ENCODE data around the gene PPP3CA.

The PPP3CA gene

DNA sequence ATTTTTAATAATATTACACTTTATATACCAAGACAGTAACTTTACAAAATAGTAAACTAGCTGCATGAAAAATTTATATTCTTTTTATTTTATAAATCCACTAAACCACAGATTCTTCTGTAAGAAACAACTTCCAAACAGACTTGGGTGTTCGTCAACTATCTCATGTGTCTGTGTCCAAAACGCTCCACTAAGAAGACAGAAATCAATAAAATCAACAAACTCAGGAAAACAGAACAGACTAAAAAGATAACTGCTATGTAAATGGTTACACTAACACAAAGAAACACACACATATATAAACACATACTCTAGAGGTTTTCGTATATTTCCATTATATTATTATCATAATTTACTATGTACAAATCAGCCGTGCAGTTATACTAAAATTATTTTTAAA lies 158.4 kb downstream of the PPP3CA start:
- H3K4me3 ChIP-seq (IDR thresholded peaks at IDR 0.05; ENCODE audit: insufficient read depth, low read depth, low read length): no peak overlapping the region
- no peak overlapping the region for H2AFZ ChIP-seq (ENCODE audit: low read depth)
- peaks cover 6% of the 10 kb centered on the region for H3K4me1 ChIP-seq (ENCODE audit: low read depth, poor library complexity, severe bottlenecking)
- no peak overlapping the region for H3K27ac ChIP-seq
- no peak overlapping the region for H3K9ac ChIP-seq
- no peaks in the 10 kb centered on the region for H3K79me2 ChIP-seq (ENCODE audit: insufficient read depth, low read depth)
- TF ChIP-seq, protein P1, sequence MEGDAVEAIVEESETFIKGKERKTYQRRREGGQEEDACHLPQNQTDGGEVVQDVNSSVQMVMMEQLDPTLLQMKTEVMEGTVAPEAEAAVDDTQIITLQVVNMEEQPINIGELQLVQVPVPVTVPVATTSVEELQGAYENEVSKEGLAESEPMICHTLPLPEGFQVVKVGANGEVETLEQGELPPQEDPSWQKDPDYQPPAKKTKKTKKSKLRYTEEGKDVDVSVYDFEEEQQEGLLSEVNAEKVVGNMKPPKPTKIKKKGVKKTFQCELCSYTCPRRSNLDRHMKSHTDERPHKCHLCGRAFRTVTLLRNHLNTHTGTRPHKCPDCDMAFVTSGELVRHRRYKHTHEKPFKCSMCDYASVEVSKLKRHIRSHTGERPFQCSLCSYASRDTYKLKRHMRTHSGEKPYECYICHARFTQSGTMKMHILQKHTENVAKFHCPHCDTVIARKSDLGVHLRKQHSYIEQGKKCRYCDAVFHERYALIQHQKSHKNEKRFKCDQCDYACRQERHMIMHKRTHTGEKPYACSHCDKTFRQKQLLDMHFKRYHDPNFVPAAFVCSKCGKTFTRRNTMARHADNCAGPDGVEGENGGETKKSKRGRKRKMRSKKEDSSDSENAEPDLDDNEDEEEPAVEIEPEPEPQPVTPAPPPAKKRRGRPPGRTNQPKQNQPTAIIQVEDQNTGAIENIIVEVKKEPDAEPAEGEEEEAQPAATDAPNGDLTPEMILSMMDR (conservative IDR thresholded peaks at IDR 0.05; ENCODE audit: low read depth, low read length): no peak
- H3K36me3 ChIP-seq (ENCODE audit: insufficient read depth): no peaks in the 10 kb centered on the region
- peaks cover 5% of the 10 kb centered on the region; the same call in 1 of the 2 replicates for H4K20me1 ChIP-seq (ENCODE audit: insufficient read depth)
- H3K4me2 ChIP-seq: no peak overlapping the region
- no peaks in the 10 kb centered on the region for H3K27me3 ChIP-seq (ENCODE audit: insufficient read depth, low read depth)

DNA sequence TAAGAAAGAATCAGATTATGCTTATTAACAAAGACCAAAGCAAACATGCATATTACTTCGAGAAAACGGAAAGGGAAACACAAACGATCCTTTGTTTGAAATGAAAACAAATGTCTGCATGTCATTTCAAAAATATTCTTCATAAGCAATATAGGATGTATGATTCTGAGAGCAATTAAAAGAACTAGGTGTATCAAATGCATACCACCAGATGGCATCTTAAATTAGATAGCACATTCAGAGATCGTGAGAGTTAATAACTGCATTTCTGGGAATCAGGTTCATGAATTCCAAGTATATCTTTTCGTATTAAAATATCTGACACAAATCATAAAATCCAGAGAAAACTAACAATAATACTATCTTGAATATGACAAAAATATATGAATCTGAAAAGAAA lies 159.5 kb downstream of the PPP3CA start:
- Histone ChIP-seq H3K9ac (no peak overlapping the region), H3K27me3 (ENCODE audit: insufficient read depth, low read depth) (no peaks in the 10 kb centered on the region), H3K79me2 (ENCODE audit: insufficient read depth, low read depth) (no peaks in the 10 kb centered on the region), H3K36me3 (ENCODE audit: insufficient read depth) (no peaks in the 10 kb centered on the region), H4K20me1 (ENCODE audit: insufficient read depth) (peaks cover 5% of the 10 kb centered on the region; the same call in 1 of the 2 replicates), H3K4me3 (IDR thresholded peaks at IDR 0.05; ENCODE audit: insufficient read depth, low read depth, low read length) (no peak overlapping the region), H3K4me1 (ENCODE audit: low read depth, poor library complexity, severe bottlenecking) (peaks cover 5% of the 10 kb centered on the region), H3K4me2 (no peak overlapping the region), H2AFZ (ENCODE audit: low read depth) (no peak overlapping the region), H3K27ac (no peak overlapping the region)
- TF ChIP-seq, protein P1 (conservative IDR thresholded peaks at IDR 0.05; ENCODE audit: low read depth, low read length): 0 out of 2 replicates have a peak, but pooled peaks have one; percentile 21

DNA sequence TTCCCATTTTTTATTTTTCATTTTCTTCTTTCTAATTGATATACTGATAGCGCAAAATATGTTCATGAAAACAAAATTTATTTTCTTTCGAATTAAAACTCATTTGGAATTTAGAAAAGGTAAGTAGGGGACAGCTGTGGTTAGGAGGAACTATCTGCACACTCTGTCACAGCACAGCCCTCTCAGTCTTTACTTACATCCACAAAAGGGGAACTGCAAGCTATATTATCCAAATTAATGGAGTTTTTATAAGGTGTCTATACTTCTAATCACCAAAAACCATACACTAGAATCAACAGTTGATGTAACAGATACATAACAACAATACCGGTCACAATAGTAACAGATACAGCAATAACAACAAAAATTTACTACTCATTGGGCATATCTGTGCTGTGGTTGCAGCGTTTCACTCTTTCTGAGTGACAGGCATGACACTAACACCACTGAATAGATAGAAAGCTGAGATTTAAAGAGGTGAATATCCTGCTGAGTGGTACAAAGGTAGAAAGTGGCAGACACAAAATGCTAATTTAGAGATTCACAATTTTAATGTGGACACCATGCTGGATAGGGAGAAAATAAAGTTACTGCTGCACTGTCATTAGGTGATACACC lies 160.7 kb downstream of the PPP3CA start:
- no peaks in the 10 kb centered on the region for H3K27me3 ChIP-seq (ENCODE audit: insufficient read depth, low read depth)
- H3K36me3 ChIP-seq (ENCODE audit: insufficient read depth): no peaks in the 10 kb centered on the region
- no peak overlapping the region for H2AFZ ChIP-seq (ENCODE audit: low read depth)
- no peak overlapping the region for H3K27ac ChIP-seq
- H3K4me1 ChIP-seq (ENCODE audit: low read depth, poor library complexity, severe bottlenecking): no peaks in the 10 kb centered on the region
- peaks cover 5% of the 10 kb centered on the region; the same call in 1 of the 2 replicates for H4K20me1 ChIP-seq (ENCODE audit: insufficient read depth)
- no peak overlapping the region for H3K9ac ChIP-seq
- no peak overlapping the region for H3K4me3 ChIP-seq (IDR thresholded peaks at IDR 0.05; ENCODE audit: insufficient read depth, low read depth, low read length)
- peaks cover under 1% of the 10 kb centered on the region; the same call in 1 of the 2 replicates for H3K79me2 ChIP-seq (ENCODE audit: insufficient read depth, low read depth)
- TF ChIP-seq, protein P1 (conservative IDR thresholded peaks at IDR 0.05; ENCODE audit: low read depth, low read length): no peak
- H3K4me2 ChIP-seq: no peak overlapping the region

DNA sequence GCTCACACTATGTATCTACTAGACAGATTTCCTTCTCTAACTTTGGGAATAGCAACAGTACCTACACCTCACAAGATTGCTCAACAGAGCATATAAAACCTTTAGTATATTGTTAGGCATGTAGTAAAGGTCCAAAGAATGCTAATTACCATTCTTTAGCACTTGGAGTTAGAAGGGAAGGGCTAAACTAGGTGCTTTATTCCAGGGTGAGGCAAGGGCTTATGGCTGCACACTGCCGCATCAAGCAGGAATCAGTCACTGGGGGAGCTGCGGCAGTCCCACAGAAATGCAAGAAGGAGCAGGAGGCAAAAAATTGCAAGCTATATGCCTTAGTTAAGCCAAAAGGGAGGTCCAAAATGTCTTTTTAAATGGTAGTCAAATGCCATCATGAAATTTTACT lies 162.7 kb downstream of the PPP3CA start:
- Histone ChIP-seq H3K79me2 (ENCODE audit: insufficient read depth, low read depth) (peaks cover 4% of the 10 kb centered on the region; the same call in 1 of the 2 replicates), H2AFZ (ENCODE audit: low read depth) (no peak overlapping the region), H3K27me3 (ENCODE audit: insufficient read depth, low read depth) (no peaks in the 10 kb centered on the region), H3K36me3 (ENCODE audit: insufficient read depth) (no peaks in the 10 kb centered on the region), H3K4me3 (IDR thresholded peaks at IDR 0.05; ENCODE audit: insufficient read depth, low read depth, low read length) (no peak overlapping the region), H3K4me1 (ENCODE audit: low read depth, poor library complexity, severe bottlenecking) (no peaks in the 10 kb centered on the region), H3K4me2 (no peak overlapping the region), H3K9ac (no peak overlapping the region), H3K27ac (no peak overlapping the region), H4K20me1 (ENCODE audit: insufficient read depth) (peaks cover 5% of the 10 kb centered on the region; the same call in 1 of the 2 replicates)
- TF ChIP-seq, protein P1 (conservative IDR thresholded peaks at IDR 0.05; ENCODE audit: low read depth, low read length): no peak

All from KMS-11 (cell line).